Mucosa of stomach (tissue), 1 donor: Measurements from ENCODE around the gene ZDHHC24.

Experiments
- H3K27me3 ChIP-seq: one replicate; pipeline ENCODE4 v1.7.0; 2013; ENCODE audit warnings: mild to moderate bottlenecking, low read length; ENCODE audit not compliant: control insufficient read depth, insufficient read depth
- H3K36me3 ChIP-seq: one replicate; pipeline ENCODE4 v1.7.0; 2013; ENCODE audit warnings: low read length; ENCODE audit not compliant: control insufficient read depth, insufficient read depth
- H3K4me1 ChIP-seq: one replicate; pipeline ENCODE4 v1.7.0; 2013; ENCODE audit warnings: mild to moderate bottlenecking, low read length; ENCODE audit not compliant: control insufficient read depth, insufficient read depth
- H3K4me3 ChIP-seq: one replicate; pipeline ENCODE4 v1.7.0; 2013; ENCODE audit warnings: low read length
- H3K9ac ChIP-seq: one replicate; pipeline ENCODE4 v1.7.0; 2013; ENCODE audit warnings: mild to moderate bottlenecking, low read length, moderate library complexity
- H3K9me3 ChIP-seq: one replicate; pipeline ENCODE4 v1.7.0; 2013; ENCODE audit warnings: mild to moderate bottlenecking, low read length, moderate library complexity; ENCODE audit not compliant: control insufficient read depth
- donor health status: Pancreatic carcinoma.

ZDHHC24 gene

GRCh38 chr11:66509131-66509561 lies 36.7 kb downstream of the ZDHHC24 start:
- H3K9me3 ChIP-seq: no peaks in the 10 kb centered on the region
- H3K27me3 ChIP-seq: no peaks in the 10 kb centered on the region
- H3K4me1 ChIP-seq: peaks cover 9% of the 10 kb centered on the region
- no peak overlapping the region for H3K4me3 ChIP-seq
- H3K9ac ChIP-seq: no peak overlapping the region
- no peaks in the 10 kb centered on the region for H3K36me3 ChIP-seq

DNA sequence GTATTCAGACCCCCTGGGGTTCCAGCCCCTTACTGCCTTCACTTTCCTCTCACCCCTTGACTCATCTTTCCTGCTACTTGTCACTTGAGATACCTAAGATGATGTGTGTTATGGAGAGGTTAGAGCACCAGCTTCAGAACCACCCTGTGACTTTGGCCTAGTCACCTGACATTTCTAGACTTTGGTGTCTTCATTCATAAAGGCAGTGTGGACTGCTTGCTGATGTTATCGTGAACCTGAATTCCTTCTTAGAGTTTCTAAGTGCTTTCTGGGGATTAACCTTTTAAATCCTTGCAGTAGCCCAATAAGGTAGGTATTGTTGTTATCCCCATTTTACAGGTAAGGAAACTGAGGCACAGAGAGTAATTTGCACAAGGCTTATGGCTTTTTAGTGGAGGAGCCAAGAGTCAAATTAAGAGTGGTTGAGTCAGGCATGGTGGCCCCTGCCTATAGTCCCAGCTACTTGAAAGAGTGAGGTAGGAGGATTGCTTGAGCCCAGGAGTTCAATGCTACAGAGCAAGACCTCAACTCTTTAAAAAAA lies 40.5 kb downstream of the ZDHHC24 start:
- Histone ChIP-seq H3K36me3 (no peaks in the 10 kb centered on the region), H3K4me1 (peaks cover 4% of the 10 kb centered on the region), H3K27me3 (no peaks in the 10 kb centered on the region)

DNA sequence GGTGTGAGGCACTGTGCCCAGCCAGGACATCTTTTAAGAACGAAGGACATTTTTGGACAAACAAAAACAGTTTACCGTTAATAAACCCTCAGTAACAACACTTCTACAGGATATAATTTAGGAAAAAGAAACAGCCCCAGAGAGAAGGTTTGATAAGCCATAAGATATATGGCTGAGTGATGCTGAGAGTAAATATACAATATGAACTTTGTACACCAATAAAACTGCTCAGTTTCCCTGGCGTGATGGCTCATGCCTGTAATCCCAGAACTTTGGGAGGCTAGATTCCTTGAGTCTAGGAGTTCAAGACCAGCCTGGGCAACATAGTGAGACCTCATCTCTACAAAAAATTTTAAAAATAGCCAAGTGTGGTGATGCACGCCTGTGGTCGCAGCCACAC lies 47.3 kb downstream of the ZDHHC24 start:
- peaks cover 5% of the 10 kb centered on the region for H3K4me1 ChIP-seq
- H3K27me3 ChIP-seq: no peaks in the 10 kb centered on the region
- no peaks in the 10 kb centered on the region for H3K9me3 ChIP-seq
- H3K36me3 ChIP-seq: peaks cover 8% of the 10 kb centered on the region
- H3K4me3 ChIP-seq: no peak overlapping the region
- H3K9ac ChIP-seq: no peak overlapping the region

More for the DNA sequence above, 40.5 kb downstream of the ZDHHC24 start:
- H3K4me3 ChIP-seq: no peak overlapping the region
- no peaks in the 10 kb centered on the region for H3K9me3 ChIP-seq
- no peak overlapping the region for H3K9ac ChIP-seq

DNA sequence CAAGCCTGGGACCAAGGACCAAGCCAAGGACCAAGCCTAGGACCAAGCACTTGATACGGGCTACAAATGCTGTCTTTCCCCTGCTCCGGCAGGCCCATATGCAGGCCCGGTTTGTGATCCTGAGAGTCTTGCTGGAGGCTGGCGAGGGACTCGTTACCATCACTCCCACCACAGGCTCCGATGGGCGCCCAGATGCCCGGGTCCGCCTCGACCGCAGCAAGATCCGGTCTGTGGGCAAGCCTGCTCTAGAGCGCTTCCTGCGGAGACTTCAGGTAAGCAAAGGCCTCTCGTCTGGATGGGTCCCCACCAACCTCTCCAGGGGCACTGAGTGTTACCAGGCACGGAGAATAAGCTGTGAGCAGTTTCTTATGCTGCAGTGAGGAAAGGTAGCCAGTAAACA lies 48.6 kb downstream of the ZDHHC24 start:
- no peak overlapping the region for H3K4me3 ChIP-seq
- peaks cover 5% of the 10 kb centered on the region for H3K4me1 ChIP-seq
- H3K27me3 ChIP-seq: no peaks in the 10 kb centered on the region
- H3K36me3 ChIP-seq: peaks cover 8% of the 10 kb centered on the region
- no peak overlapping the region for H3K9ac ChIP-seq
- H3K9me3 ChIP-seq: no peaks in the 10 kb centered on the region

DNA sequence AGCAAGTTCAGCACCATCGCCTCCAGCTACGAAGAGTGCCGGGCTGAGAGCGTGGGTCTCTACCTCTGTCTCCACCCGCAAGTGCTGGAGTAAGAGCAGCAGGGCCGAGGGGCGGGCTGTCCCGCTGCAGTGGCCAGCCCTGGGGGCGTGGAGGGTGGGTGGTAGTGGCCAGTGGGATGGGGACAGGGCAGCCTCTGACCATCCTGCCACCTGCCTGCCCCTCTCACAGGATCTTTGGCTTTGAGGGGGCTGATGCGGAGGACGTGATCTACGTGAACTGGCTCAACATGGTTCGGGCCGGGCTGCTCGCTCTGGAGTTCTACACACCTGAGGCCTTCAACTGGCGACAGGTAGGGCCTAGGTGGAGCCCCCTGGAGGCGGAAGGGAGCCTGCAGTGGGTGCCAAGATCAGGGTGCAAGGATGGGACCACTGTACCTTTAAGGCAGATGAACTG lies 50.4 kb downstream of the ZDHHC24 start:
- Histone ChIP-seq H3K4me1 (peaks cover 5% of the 10 kb centered on the region), H3K4me3 (no peak overlapping the region), H3K36me3 (peaks cover 8% of the 10 kb centered on the region), H3K9ac (no peak overlapping the region), H3K27me3 (no peaks in the 10 kb centered on the region), H3K9me3 (no peaks in the 10 kb centered on the region)

DNA sequence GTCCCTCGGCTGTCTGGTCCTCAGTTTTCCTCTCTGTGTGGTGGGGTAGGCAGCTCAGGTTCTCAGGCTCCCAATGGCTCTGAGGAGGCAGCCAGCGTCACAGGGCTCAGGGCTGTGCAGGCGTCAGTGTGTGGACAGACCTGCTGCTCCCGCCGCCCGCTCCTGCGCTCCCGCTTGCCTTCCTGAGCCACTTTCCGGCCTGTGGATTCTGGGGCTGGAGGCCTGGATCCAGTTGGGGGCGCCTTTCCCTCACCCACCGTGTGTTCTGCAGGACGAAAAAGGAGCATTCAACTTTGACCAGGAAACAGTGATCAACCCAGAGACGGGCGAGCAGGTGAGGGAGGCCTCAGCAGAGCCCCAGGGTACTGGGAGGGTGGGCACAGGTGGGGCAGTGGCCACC lies 50.9 kb downstream of the ZDHHC24 start:
- Histone ChIP-seq H3K4me1 (peaks cover 5% of the 10 kb centered on the region), H3K9ac (no peak overlapping the region), H3K4me3 (no peak overlapping the region), H3K36me3 (peaks cover 8% of the 10 kb centered on the region), H3K27me3 (no peaks in the 10 kb centered on the region), H3K9me3 (no peaks in the 10 kb centered on the region)

DNA sequence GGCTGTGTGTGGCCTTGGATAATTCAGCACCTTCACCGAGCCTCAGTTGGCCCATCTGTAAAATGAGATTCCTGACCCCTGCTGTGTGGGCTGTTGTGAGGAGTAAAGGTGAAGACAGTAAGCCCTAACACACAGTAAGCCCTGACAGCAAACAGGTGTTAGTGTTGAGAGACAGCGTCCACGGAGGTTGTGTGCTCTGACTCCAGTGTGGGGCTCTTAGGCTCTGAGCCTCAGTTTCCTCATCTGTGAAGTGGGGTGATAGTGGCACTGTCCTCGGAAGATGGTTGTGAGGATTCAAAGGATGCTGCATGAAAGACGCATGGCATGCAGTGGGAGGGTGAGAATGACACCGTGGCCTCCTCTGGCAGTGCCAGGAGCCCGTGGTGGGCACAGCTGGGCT lies 51.4 kb downstream of the ZDHHC24 start:
- Histone ChIP-seq H3K4me1 (peaks cover 5% of the 10 kb centered on the region), H3K4me3 (no peak overlapping the region), H3K27me3 (no peaks in the 10 kb centered on the region), H3K9ac (no peak overlapping the region), H3K36me3 (peaks cover 8% of the 10 kb centered on the region), H3K9me3 (no peaks in the 10 kb centered on the region)

- peaks cover 8% of the 10 kb centered on the region for H3K36me3 ChIP-seq
- no peaks in the 10 kb centered on the region for H3K27me3 ChIP-seq
- H3K4me1 ChIP-seq: peaks cover 5% of the 10 kb centered on the region
- no peak overlapping the region for H3K4me3 ChIP-seq
- H3K9me3 ChIP-seq: no peaks in the 10 kb centered on the region
- H3K9ac ChIP-seq: no peak overlapping the region
Measured at GRCh38 chr11:66493130-66493529, 52.7 kb downstream of the ZDHHC24 start.

DNA sequence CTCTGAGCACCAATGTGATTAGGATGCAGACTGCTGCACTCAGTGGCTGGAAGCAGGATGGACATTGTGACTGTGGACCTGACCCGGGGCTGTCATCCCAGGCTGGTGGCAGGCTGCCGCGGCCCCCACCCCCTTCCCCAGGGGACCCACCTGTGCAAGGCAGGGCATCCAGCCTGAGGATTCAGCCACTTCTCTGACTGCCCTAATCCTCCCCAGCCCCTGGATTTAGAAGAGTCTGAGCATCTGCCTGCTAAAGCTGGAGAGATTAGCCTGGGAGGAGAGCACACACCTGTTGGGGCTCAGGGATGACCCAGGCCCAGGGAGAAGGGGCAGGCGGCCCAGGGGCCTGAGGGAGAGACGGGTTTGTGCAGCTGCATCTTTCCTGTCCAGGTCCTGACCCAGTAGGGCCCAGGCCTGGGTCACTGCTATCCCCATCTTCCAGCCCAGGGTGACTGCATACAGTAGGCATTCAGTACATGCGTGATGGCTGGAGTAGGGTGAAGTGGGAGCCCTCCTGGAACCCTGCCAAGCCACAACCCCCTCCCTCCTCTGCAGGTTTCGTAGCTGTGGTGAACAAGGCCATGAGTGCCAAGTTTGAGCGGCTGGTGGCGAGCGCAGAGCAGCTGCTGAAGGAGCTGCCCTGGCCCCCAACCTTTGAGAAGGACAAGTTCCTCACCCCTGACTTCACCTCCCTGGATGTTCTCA lies 53.5 kb downstream of the ZDHHC24 start:
- Histone ChIP-seq H3K9ac (no peak overlapping the region), H3K27me3 (no peaks in the 10 kb centered on the region), H3K9me3 (no peaks in the 10 kb centered on the region), H3K4me3 (no peak overlapping the region), H3K4me1 (peaks cover 5% of the 10 kb centered on the region), H3K36me3 (peaks cover 8% of the 10 kb centered on the region)

GRCh38 chr11:66491315-66491935 lies 54.4 kb downstream of the ZDHHC24 start:
- peaks cover 5% of the 10 kb centered on the region for H3K4me1 ChIP-seq
- H3K4me3 ChIP-seq: no peak overlapping the region
- H3K9me3 ChIP-seq: no peaks in the 10 kb centered on the region
- peaks cover 8% of the 10 kb centered on the region for H3K36me3 ChIP-seq
- no peaks in the 10 kb centered on the region for H3K27me3 ChIP-seq
- H3K9ac ChIP-seq: no peak overlapping the region

GRCh38 chr11:66489636-66490035 lies 56.2 kb downstream of the ZDHHC24 start:
- Histone ChIP-seq H3K4me1 (peaks cover 5% of the 10 kb centered on the region), H3K9me3 (no peaks in the 10 kb centered on the region), H3K36me3 (no peaks in the 10 kb centered on the region), H3K4me3 (no peak overlapping the region), H3K27me3 (no peaks in the 10 kb centered on the region), H3K9ac (no peak overlapping the region)

GRCh38 chr11:66488957-66489356 lies 56.9 kb downstream of the ZDHHC24 start:
- Histone ChIP-seq H3K36me3 (no peaks in the 10 kb centered on the region), H3K4me1 (peaks cover 5% of the 10 kb centered on the region), H3K27me3 (no peaks in the 10 kb centered on the region), H3K9me3 (no peaks in the 10 kb centered on the region), H3K9ac (no peak overlapping the region), H3K4me3 (no peak overlapping the region)
